AML-193 (cell line): ENCODE results near the gene CPA3.

Experiments used
- DNase-seq, 2 experiments: peaks; one replicate each; lab custom pipeline; 2025; lab: John Stamatoyannopoulos, UW

The CPA3 gene, protein sequence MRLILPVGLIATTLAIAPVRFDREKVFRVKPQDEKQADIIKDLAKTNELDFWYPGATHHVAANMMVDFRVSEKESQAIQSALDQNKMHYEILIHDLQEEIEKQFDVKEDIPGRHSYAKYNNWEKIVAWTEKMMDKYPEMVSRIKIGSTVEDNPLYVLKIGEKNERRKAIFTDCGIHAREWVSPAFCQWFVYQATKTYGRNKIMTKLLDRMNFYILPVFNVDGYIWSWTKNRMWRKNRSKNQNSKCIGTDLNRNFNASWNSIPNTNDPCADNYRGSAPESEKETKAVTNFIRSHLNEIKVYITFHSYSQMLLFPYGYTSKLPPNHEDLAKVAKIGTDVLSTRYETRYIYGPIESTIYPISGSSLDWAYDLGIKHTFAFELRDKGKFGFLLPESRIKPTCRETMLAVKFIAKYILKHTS

DNA sequence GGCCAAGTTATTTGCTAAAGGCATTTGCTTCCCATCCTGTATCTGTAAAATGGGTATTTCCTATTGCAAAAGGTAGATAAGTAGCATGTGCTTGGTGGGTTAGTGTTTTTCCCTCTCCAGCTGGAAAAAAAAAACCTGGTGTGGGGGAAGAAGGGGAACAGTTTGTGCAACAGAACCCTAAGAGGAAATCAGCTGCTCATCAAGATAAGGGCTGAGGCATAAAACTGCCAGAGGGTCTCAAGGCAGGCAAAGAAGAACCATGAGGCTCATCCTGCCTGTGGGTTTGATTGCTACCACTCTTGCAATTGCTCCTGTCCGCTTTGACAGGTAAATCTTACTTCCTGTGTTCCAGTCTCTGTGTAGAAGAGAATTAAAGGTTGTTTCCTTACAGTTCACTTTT is at the start of gene CPA3:
TSS of gene CPA3 (plus strand) at position 248 of the 400 bp plus-strand sequence. CDS start at position 260, 12 bp downstream.
- DNase-seq: no peak

DNA sequence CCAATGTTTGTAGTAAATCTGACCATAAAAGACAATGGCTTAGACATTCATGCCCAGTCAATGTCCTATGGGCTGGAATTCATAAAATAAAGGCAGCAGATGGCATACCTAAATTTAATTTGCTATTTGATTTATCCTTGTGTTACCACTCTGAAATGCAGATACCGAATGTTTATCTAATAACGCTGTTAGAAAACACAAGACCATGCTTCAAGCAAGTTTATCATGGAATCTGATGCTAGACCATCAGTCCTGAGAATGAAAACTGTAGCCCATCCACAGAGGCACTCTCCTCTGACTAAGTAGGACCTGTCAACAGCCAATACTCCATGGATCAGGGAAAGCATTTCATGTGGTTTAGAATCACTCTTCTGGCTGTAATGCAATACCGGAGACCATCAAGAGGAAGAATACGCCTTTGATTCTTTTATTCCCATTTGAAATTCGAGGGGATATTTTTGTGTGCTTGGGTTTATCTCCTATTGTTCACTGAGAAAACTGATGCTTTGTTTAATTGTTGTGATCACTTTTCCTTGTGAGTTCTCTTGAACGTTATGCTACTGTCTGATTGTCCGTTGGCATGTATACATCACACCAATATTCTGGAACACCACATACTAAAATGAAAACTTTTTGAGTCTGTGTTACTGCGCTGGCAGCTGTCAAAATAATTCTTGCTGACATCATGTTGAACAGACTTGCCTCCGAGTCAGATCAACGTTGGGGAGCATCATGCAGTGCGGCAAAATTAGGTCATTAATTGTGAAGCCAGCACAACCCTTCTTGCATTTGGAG is 49.6 kb upstream of the CPA3 start:
- no peak for DNase-seq

DNA sequence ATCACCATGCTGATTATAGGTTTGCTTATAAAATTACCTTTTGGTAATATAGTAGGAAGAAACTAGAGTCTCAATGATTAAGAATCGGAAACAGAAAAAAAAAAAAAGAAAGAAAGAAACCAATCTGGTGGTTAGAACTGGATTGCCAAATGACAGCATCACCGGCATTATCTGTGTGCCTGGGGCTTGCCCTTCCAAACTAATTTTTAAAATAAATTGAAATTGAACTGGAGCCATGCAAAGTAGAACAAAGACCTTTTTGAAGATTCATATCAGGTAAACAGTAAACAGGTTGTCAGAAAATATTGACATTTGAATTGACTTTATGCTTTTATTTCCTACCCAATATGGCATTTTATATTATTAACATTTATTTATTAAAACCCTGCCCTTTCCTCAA is 48.7 kb upstream of the CPA3 start:
- DNase-seq: no peak

DNA sequence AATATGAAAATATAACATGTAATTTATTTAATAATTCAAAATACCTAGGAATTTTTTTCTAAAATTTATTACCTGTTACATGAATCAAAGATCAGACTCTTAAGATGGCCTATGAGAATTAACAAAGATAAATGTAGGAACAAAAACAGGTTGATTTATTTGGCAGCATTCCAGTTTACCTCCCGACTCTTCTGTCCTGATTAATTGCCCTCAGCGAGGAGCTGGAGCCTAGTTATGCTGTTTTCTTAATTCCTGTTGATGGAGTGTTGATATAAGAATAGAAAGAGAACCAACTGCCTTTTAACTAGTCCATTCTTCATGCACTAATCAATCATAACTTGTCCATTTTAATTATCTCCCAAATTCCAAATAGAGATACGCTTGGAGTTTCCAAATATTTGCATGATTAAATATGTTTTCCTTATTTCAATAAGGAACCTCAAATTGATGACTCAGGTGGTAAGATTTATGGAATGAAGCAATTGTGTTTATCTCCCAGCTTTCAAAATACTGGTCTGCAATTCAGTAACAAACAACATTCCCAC is 48.0 kb upstream of the CPA3 start:
- DNase-seq: no peak

DNA sequence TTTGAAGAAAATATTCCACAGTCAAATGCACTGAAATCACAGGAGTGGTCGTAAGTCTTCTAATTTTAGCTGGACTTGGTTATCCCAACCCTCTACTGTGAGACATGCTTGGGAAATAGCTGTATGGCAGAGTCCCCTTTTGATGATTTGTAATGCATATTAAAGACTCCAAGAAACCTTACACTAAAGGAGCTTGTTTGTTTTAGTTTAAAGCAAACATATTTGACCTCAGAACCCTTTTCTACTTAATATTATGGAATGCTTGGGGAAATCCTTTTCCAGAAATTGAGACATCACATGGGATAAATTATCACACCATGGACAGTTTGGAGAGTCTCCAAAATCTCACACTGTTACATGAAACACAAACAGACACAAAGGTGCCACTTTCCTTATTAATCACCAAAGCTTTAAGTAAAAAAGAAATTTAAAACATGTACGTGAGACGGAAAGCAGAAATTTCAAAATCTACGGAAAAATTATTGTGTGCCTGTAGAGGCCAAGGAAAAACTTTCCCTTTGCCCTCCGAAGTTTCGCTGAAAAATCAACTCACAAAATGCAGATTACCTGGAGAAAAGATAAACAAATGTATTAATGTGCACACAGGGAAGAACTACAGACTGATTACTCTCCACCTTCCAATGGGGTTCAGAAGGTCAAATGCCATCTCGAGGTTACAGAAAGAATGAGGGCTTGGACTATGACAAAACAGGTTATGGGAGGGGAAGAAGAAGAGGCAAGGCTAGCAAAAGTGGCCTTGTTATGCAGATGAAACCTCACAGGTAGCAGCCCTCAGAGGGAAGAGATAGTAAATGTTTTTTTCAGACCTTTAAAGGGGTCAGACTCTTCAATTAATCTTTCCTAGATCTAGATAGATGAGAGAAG is 44.5 kb upstream of the CPA3 start:
- no peak for DNase-seq

DNA sequence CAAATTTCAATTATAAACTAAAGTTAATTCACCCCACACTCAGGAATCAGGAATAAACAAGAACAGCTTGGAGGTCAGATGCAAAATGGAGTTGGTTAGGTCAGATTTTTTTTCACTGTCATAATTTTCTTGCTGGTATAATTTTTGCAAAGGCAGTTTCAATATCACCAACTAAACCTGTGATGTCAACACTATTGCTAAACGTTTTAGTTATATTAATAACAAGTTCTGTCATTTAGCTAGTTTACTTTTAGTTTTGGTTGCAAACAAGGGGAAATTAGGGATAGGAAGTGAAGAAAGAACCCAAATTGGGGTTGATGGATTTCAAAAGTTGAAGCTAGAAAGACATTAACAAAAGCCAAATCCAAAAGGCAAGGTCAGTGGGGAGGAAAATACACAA is 42.1 kb upstream of the CPA3 start:
- DNase-seq: no peak

DNA sequence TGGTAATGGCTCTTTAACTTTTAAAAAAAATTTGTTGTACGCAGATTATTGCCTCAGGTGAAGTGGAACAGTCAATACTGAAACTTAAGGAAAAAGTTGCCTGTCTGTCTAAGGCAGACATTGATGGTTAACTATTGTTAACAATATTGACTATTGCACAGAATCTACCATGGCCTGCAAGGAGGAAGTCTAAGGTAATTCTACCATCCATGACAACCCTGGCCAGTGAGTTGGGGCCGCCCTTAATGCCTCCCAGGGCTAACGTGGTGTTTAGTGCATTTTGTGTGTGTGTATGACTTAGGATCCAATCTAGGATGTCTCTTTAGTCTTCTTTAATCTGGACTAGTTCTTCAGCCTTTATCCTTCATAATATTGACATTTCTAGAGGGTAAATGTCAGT is 39.6 kb upstream of the CPA3 start:
- no peak for DNase-seq

DNA sequence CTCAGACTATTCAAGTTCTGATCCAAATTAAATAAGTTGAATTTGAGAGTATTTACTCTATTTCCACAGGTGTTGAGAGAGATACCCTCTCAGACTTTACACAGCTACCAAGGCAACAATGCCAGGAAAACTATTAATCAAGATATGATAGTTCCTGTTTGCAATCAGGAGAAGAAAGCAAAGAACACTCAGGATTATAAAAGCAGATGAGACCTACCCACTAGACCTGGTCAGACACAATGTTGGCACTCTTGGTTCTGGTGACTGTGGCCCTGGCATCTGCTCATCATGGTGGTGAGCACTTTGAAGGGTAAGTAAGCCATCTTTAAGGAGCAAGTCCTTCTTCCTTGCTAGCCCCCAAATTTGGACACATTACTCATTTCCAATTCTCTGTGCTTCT is 37.5 kb upstream of the CPA3 start, which contains the start of gene CPB1:
TSS of gene CPB1 (plus strand) at position 227 of the 400 bp plus-strand sequence. CDS start at position 240, 13 bp downstream.
- DNase-seq: no peak

DNA sequence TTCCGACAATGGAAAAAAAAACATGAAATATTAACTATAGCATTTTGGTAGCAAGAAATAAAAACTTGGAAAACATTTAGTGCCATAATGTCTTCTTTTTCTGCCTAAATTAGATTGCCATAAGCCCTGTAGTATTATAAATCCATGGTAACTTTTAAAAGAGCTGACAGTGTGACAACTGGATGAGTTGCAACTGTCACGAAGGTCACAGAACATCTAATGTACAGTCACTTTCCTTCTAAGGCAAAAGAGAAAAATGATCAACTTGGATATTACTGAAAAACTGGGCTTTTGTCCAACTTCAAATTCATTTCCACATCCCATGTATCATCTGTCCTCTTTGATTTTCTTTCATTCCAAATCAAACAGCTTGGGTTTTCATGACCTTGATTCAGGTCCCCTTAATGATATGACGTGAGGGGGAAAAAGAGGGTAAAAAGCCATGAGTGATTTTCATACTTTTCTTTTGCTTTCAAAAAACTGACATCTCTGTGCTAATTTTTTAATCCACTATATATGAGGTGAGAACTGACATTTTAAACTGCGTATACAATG is 36.9 kb upstream of the CPA3 start:
- no peak for DNase-seq

DNA sequence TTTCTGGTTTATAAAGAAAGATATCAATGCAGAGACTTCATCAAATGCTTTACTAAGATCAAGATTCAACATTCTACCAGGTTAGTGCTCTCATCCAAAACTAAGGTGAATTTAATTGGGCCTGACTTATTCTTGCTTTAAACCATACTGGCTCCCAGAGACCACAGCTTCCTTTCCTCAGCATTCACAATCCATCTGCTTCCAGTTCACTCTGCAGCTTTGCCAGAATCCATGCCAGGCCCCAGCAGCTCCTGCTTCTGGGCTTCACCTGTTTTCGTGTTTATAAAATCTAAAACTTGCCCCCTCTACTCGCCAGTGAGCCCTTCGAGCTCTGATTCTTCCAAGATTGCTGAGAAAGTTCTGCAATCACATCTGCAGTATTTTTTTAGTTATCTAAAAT is 35.2 kb upstream of the CPA3 start:
- DNase-seq: no peak

DNA sequence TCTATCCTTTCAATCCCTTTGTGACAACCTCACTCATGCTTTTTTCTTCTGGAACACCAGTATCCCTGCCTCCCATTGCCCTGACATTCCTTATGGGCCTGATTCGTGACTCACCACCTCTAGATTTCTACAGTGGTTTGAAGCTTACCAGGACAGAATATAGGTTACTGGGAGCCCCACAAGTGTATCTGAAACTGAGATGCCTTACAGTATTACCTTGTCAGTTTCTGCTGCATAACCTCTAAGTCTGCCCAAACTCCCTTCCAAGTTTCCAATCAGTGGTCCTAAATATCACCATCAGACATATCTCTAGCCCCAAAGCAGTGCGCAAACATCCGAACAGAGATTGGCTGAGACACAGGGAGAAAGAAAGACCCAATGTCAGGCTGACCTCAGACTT is 31.9 kb upstream of the CPA3 start:
- no peak for DNase-seq

DNA sequence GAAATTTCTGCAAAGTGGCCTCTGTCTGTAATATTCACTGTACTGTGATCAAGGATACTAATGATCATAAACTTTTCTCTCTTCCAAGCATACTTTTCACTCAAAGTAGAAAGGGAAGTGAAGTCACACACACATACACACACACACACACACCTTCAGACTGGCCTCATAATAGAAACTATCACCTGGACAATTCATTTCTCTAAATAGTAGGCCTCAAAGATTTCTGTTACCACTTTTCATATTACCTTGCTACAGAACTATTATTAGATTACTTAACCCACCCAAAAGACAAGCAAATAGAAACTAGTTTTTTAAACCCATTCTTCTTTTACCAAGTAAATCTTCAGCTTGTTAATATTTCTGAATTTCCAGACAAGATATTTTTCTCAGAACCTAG is 25.3 kb upstream of the CPA3 start:
- no peak for DNase-seq

DNA sequence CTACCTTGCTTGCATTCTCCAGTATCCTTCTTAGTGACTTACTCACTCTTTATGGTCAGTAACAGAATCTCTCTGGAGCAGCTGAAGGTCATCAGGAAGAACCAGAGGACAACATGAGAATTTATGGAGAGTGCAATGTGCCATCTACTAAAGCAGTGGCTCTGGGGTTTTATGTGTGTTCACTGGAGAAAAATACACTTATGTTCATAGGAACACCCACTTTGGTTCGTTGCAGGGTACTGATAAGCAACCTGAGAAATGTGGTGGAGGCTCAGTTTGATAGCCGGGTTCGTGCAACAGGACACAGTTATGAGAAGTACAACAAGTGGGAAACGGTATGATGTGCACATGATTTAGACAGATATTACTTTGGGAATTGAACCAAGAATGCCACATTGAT is 24.6 kb upstream of the CPA3 start:
- DNase-seq: no peak

DNA sequence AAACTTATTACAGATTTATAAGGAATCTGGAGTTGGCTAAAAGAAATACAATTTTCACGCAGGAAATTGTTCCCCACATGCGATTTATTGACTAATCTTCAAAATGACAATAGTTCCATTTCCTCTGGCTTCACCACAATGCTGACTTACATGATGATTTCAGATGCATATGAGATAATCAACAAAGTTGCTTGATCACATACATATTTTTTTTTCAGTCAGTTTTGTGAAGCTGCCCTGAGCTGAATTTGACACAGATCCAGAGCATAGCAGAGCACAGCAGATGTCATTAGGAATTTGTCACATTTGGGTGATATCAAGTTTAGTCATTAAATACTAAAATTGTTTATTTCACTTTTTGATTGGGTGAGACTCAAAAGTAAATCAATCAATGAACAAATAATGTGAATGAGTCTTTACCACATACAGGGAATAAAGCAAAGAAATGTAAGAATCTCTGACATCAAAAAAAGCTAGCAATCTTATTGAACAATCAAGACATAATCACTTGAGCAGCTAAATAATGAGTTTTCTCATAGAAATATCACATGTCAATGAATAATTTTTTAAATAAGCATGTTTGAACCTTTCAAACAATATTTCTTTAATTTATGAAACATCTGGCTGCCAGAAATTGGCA is 19.2 kb upstream of the CPA3 start:
- DNase-seq: no peak

DNA sequence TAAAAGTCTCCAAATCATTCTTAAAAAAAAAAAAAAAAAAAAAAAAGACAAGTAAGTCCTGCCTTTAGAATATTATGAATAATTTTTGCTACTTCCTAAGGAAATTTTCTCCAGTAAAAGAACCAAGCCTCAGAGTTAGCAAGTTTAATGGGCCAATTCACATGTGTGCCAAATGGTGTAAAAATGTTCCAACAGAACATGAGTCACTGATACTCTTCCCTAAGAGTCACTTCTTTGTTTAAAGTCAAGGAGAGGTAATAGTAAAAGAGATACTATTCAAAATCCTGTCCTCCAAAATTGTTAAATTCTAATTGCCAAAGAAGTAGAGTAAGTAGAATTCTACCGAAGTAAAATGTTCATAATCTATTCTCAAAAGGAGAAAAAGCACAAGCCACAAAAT is 17.7 kb upstream of the CPA3 start:
- no peak for DNase-seq

DNA sequence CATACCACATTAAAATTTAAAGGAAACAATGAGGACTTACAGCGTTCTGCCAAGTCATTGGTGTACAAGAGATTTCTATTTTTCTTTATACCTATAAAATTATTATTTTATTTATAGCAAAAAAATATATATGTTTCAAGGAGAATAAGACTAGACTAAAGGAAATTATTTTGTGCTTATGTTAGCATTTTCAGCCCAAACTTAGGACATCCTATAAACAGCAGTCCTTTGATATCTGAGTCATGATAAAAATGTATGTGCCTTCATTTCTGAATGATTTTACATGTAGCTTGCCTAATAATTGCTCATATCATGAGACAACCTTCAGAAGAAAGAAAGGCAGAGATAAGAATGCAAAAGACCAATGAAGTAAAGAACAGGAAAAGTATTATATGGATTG is 16.7 kb upstream of the CPA3 start:
- no peak for DNase-seq

DNA sequence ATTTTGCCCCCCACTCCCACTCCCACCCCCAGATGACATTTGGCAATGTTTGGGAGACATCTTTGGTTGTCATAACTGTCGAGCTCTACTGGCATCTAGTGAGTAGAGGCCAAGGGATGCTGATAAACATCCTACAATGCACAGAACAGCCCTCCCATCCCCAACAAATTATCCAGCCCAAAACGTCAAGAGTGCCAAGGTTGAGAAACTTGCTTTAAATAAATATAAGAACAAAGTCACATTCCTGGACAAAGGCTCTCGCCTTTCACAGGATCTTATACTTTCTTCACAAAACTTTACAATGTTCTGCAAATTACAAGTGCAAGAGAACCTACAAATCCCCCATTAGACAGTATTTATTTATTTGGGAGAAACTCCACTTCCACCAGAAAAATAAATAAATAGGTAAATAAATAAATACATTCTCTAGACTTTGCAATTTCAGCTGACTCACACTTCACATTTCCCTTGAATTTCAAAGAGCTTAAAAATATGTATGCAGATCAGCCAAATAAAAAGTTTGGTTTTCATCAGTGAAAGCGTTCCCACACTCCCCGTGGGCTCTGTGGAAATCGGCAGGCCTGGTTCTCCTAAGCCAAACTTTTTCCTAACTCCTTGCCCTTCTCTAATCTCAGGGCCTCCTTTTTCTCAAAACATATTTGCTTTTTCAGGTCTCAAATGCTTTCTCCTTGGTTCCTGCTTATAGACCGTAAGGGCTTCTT is 12.7 kb upstream of the CPA3 start:
- no peak for DNase-seq

DNA sequence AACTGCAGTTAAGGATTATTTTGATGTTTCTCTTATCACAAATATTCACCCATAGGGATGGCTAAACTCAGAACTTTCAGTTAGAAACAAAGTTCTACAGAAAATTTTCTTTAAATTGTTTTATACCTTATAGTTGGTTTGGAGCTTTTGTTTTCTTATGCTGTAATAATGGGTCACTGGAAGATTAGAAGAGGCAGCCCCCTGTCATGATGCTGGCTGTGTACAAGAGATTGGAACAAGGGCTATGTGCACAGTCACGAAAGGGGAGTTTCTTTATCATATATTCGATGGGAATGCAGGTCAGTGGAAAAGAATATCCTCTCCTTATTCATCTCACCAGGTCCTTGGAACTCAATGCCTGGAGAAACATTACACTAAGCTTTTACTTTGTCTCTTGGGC is 12.0 kb upstream of the CPA3 start:
- DNase-seq: no peak

DNA sequence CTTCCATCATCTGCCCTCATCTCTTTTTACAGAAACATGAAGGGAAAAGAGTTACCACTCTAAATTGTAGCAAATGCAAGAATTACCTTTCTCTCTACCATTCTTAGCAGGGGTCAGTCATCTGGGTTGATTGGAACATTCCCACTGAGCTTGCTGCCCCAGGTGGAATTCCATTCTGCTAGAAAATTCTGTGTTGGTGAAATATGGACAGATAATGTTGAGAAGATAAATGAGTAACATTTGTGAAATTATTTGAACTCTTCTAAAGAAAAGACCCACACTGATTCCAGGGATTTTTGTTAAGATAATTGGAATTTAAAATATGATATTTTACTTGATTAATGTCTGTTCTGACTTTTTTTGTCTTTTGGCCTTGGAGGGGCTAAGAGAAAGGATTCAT is 11.0 kb upstream of the CPA3 start:
- DNase-seq: no peak

DNA sequence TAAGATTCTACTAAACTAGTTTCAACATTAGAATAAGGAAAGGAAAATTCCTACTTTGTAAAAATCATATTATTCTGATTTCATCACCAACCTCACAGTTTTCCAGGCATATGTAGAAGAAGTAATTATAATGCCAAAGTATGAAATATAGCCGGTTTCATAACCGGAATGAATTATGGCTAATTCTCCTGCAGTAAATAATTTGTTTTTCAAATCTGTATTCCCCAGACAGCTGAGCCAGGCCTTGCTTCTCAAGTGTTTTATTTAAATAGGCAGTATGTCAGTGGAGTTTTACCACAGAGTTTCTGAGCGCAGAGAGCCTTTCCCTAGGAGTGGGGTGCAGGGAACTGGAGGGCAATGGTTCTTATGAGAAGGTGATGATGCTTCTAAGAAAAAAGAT is 8.7 kb upstream of the CPA3 start:
- no peak for DNase-seq

DNA sequence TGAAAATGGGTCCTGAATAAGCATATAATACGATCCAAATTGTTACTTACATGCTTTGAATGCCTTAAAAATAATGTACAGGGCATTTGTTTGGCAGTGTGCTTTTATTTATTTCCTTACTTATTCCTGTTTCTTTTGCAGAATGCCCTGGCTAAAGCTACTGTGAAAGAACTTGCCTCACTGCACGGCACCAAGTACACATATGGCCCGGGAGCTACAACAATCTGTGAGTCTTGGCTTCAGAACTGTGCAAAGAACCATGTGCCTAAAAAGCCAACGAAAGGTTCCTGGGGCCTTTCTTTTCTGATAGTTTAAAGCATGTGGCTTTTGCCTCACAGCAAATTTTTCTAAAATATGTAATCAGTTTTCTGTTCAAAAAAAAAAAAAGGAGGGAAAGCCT is 7.8 kb upstream of the CPA3 start:
- DNase-seq: no peak
